Epithelial cell of esophagus (primary cell): Measurements from ENCODE around the gene PDE9A.

Experiments used
- DNase-seq: peaks from one replicate; pipeline ENCODE4 v3.0.0; 2010; ENCODE audit warnings: low read depth
- H3K4me3 ChIP-seq: 2 replicates; pipeline ENCODE4 v1.5.1; 2011; ENCODE audit warnings: mild to moderate bottlenecking, low read length, control low read depth
- TF ChIP-seq, protein P1 (sequence below): IDR thresholded peaks from 2 replicates; pipeline ENCODE4 v1.5.1; 2011; ENCODE audit warnings: low read depth, mild to moderate bottlenecking, low read length, control low read depth, inconsistent platforms; ENCODE audit not compliant: insufficient read depth; ENCODE audit errors: missing control alignments

The PDE9A gene

DNA sequence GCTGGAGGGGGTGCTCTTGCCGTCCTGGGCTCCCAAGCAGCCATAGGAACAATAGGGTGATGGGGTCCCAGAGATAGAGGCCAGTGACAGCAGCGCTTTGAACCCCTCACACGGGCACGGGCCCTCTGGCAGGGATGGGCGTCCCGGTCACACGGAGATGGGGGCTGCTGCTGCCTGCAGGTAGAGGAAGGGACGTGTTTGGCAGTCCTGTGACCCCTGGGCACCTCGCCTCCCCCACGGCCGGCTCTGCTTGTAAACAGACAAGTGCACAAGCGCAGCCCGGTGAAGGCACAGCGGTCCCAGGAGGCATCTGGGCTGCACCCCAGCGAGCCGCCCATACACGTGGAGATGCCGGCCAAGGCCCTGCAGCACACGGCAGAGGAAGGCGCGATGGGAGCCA lies 36.5 kb upstream of the PDE9A start:
- no peak for DNase-seq
- TF ChIP-seq, protein P1, sequence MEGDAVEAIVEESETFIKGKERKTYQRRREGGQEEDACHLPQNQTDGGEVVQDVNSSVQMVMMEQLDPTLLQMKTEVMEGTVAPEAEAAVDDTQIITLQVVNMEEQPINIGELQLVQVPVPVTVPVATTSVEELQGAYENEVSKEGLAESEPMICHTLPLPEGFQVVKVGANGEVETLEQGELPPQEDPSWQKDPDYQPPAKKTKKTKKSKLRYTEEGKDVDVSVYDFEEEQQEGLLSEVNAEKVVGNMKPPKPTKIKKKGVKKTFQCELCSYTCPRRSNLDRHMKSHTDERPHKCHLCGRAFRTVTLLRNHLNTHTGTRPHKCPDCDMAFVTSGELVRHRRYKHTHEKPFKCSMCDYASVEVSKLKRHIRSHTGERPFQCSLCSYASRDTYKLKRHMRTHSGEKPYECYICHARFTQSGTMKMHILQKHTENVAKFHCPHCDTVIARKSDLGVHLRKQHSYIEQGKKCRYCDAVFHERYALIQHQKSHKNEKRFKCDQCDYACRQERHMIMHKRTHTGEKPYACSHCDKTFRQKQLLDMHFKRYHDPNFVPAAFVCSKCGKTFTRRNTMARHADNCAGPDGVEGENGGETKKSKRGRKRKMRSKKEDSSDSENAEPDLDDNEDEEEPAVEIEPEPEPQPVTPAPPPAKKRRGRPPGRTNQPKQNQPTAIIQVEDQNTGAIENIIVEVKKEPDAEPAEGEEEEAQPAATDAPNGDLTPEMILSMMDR, result no peak
- H3K4me3 ChIP-seq, result no peak overlapping the region

DNA sequence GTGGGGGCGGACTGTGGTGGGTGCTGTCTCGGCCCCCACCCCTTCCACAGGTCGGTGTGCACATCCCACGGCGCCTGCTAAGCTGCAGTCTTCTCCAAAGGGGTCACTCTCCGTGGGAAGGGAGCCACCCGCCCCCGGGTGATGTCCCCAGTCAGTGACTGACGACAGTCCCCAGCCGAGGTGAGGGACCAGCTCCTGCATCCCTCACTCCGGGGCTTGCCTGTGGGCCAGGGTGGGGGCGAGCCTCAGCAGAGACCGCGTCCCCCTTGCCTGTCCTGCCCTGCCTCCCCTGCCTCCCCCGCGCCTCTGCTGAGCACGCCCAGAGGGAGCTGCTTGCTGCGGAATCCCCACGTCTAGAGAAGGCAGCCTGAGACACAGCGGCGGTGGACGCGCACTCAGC lies 35.9 kb upstream of the PDE9A start:
- DNase-seq, result no peak
- no peak overlapping the region for H3K4me3 ChIP-seq
- TF ChIP-seq, protein P1, result no peak

DNA sequence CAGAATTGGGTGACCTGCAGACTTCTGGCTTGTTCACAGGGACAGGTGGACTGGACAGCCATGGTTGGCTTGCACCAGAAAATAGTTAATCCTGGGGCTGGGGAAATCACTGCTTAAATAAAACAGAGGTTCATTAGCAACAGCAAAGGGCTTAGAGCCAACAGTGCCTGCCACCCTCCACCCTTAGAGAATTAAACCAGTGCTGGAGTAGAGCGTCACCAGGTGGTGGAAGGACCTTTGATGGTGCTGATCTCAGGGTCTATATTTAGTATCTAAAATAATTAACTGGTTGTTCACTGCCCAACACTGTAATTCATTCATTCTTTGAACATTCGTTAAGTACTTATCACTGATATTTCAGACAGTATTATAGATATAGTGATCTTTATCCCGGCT lies 34.7 kb upstream of the PDE9A start:
- no peak for DNase-seq
- TF ChIP-seq, protein P1, result no peak

DNA sequence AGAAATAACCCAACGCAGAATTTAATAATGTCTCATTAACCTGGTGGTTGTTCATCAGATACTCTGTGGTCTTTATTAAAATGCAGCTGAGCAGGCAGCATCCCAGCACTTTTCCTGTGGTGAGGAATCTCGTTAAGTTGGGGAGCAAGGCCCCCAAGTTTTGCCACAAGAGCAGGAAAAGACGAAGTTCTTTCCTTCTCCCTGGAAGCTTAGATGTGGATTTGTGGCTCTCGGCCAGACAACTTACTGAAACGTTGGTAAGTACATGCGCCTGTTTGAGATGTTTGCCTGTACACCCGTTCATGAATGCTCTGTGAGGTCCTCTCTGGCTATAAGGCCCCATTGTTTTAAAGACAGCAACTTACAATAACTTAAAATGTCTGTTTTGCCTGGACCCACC lies 34.3 kb upstream of the PDE9A start:
- TF ChIP-seq, protein P1, result no peak
- H3K4me3 ChIP-seq, result no peak overlapping the region
- DNase-seq, result no peak

More for the DNA sequence above, 34.7 kb upstream of the PDE9A start:
- H3K4me3 ChIP-seq, result no peak overlapping the region

DNA sequence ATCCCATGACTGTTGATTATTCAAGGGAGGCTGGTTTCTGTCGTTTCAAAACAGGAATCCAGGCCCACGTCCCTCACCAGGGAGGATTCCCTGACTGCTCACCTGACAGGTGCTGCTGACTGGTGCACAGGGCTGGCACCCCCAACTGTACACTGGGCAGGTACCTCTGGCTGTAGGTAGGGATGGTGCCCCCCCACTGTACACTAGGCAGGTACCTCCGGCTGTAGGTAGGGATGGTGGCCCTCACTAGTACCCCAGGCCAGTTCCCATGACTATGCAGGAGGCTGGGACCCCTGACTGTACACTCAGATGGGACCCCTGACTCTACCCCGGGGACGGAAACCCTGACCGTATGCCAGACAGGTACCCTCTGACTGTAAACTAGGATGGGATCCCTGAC lies 33.6 kb upstream of the PDE9A start:
- TF ChIP-seq, protein P1, result no peak
- no peak for DNase-seq
- no peak overlapping the region for H3K4me3 ChIP-seq

DNA sequence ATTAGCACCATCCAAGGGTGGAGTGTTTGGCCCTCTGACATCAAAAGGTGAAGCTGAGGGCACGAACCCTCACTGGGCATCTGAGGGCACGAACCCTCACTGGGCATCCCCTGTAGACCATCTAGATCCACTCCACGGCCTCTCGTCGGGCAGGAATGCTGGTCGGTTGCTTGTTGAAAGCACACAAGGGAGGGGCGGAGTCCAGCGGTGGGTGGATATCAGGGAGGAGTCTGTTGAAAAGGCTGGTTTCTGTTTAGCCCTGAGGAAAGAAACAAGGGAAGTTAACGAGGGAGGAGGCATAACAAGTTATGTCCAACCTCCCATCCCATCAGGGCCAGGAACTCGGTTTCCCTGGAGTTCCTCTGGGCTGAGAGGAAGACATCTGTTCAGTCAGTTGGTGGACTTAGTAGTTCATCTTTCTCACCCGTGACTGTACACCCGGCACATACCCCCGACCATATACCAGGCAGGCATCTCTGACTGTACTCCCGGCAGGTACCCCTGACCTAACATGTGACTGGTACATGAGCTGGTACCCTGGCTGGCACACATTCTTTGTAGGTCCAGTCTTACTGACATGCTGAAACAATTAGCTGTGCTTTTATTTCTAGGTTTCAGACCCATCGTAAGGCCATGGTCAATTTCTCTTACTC lies 32.1 kb upstream of the PDE9A start:
- no peak overlapping the region for H3K4me3 ChIP-seq
- peak; percentile 39 for DNase-seq
- TF ChIP-seq, protein P1, result no peak

DNA sequence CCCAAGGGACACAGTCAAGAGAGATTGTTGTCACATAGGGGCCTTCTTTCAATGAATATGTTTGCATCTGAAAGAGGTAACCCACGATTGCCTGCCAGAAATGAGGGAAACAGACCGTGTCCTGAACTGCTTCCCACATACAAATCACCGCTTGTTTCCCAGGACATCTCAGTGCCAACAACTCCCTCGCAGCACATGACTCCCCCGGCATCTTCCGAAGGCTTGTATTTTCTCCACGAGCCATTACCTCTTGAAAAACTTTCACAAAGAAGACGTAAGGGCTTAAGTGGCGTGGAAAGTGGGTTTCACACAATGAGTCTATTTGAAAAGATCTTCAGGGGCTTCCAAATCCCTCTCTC lies 31.6 kb upstream of the PDE9A start:
- TF ChIP-seq, protein P1, result no peak
- no peak overlapping the region for H3K4me3 ChIP-seq
- no peak for DNase-seq
